NCI-H69 (cell line): Measurements from ENCODE around the gene CXCL3.

ENCODE experiments used
- DNase-seq: peaks from one replicate; lab custom pipeline; 2025; lab: John Stamatoyannopoulos, UW

The CXCL3 gene

DNA sequence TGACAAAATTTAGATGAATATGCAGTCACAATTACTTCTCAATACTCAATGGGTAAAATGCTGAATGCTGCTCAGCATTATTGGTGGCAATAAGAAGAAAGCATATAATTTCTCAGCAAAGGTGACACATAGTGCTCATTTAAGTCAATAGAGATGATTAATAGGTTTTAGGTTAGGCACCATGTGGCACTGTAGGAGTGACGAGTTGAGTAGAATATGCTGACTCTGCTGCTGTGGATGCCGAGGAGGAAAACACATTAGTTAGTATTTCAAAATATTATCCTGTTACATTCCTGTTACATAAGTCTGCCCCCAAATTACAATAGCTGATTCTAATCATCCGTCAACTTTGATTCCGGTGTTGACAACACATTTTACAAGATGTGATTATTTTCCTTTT is 26.4 kb downstream of the CXCL3 start:
- DNase-seq: no peak

DNA sequence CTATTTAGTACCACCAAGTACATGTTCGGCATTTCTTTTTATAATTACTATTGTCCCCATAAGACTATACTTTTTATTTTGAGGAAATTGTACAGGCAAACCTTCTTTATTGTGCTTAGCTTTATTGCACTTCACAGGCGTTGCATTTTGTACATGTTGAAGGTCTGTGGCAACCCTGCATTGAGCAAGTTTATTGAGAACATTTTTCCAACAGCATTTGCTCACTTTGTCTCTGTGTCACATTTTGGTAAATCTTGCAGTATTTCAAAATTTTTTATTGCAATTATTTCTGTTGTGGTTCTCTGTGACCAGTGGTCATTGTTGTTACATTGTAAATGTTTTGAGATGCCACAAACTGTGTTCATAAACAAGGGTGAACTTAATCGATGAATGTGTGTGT is 29.2 kb downstream of the CXCL3 start:
- DNase-seq: no peak

DNA sequence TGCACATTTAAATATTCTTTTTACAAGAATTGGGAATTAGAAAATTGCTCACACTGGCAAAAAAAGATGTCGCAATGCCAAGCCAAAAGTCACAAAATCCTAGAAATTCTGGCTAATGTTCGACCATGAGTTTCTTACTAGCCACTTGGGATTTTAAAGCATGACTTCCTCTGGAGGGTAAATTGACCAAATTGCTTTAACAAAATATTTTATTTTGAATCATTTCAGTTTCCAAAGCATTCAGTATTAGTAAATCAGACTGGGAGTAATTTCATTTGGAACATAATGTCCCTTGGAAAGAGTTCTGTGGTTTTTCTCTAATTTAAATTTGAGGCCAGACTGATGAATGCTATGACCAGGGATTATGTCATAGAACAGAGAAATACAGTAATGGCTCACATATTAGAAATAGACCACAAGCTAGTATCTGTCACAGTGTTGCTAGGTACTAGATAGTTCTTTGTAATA is 32.4 kb downstream of the CXCL3 start:
- no peak for DNase-seq

DNA sequence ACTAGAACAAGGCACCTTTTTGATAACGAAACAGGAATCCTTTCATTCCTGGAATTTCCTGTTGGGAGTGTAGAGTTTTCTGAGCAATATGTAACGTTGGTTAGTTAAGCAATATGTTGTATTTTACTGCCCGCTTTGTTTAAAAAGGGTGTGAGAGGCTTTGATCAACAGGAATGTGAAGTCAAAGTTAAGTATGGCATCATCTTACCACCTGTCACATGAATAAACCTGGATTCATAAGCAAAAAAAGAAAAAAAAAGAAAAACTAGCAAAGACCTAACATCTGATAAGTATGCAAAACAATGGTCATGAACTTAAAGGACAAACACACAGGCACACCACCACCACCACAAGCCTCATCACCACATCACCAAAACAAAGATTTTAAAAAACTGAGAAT is 33.0 kb downstream of the CXCL3 start:
- no peak for DNase-seq

DNA sequence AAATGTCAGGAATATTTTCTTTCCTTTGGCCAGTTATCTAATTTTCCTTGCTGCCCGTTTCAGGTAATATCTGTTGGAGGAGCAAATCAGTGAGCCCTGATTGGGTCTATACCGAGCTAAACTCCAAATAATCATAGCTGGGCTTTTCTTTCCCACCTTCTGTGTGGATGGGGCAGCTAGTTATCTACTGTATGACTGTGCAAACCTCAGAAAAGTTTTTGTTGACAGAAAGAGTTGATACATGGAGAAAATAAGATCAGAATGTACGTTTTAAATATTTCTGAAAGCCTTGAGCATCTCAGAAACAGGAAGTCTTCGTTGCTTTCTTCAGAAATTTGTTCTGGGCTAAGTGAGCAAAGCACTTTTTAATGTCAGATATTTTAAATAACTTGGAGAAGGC is 33.8 kb downstream of the CXCL3 start:
- no peak for DNase-seq

DNA sequence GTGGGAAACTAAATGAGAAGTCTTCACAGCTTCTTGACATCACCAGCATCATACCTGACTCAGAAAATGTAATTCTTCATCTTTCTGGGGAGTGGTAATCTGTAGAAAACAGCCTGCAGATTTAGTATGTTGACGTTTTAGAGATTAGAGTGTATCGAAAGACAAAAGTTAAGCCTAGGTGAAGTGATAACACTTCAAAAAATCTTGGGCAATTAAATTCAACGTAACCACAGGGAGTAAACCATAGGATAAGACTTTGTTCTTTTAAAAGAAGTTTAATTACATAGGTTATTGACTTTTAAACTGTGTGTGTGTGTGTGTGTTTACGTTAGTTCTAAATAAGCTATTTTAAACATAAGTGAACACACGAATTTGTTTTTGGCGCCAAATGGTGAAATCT is 38.2 kb downstream of the CXCL3 start:
- no peak for DNase-seq

DNA sequence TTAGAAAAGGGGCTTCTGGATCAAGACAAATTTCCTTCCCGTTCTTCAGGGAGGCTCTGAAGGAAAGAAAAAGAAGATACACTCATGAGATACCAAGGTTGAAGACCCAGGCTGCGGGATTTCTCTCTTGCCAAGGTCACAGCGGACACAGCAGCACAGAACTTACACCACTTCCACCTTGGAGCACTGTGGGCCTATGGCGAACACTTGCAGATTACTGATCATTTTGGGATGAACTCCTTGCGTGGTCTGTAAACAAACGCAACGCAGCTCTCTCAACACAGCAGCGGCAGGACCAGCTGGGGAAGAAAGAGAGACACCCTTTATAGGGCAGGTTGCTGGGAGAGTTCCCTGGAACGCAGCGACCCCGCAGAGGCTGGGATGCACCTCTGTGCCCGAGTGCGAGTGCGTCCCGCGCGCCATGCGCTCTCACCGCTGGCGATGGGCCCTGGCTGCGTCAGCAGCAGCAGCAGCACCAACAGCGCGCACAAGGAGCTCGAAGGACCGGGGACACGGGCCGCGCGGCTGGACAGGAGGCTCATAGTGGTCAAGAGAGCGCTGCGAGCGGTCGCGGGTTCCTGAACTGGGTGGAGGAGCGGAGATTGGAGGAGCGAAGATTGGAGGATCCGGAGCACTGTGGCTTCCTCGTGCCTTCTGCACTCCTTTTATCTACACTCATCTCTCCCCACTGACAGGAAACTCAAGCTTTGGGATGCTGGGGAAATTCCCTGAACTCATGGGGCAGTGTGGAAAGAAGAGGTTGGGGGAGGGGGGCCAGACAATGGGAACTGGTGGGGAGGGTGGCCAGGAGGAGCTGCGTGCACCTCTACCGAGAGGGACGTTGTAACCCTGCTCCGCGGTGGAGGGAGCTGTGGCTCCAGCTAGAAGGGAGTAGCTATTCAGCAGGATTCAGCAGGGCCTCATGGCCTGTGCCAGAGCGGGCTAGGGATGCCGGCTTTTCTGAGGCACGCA is 40.2 kb downstream of the CXCL3 start, which contains the start of gene CXCL5:
Gene CXCL5 (minus strand): TSS at position 638 of the 972 bp plus-strand sequence. CDS start 96 bp downstream, at position 542.
- no peak for DNase-seq

DNA sequence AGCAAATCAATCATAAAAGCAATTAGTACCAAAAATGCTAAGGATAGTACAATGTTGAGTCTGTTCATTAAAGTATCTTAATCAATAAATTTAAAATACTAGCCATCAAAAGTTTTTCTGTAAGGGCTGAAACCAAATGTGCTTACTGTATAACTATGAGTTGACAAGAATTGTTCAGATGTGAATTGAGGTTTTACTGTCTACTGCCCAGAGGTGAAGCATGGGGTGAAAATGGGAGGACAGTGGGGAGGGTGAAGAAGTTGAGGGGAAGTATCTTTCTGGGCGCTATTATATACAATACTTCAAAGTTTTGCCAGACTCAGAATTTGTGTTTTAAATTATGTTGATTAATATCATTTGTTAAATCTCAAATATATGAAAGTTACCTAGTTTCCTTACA is 46.4 kb downstream of the CXCL3 start:
- no peak for DNase-seq

DNA sequence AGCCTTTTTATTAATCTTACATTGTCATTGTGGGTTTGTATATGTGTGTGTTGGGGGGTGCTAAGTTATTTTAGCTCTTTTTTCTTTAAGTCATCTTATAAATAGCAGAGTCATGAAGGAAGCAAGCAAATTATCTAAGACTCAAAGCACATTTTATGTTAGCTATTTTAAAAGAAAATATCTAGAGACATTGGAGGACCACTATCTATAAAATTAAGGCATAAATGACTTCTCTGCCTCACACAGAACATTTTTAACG is 46.8 kb downstream of the CXCL3 start:
- no peak for DNase-seq

DNA sequence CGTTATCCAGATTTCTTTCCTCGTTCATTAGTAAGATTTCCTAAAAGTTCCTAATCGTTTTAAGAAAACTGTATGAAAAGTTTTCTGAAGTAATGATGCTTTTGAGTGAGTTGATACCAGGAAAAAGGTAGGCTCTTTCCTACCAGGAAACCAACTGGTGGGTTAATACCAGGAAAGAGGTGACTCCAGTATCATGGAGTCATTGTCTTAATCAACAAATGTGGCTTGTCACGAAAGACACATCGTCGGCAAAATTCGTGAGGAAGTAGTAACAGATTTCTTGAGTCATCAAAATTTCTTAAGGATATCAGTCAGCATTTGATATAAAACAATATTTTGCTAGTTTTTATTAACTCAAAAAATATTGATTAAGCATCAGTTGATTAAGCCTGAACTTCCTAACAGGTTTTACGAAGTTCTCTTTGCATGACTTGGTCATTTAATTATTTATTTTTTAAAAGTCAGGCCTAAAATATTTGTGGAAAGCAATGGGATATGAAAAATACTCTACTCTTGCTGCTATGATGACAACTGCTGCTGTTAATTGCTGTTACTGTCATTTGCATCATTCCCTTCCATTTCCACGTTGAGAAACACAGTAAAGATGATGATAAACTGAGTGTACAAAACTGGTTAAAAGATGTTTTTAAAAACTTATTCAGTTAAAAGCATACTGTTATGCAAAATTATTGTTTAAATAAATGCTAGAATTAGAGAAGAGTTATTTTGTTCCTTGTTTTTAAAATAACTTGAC is 47.3 kb downstream of the CXCL3 start:
- no peak for DNase-seq

DNA sequence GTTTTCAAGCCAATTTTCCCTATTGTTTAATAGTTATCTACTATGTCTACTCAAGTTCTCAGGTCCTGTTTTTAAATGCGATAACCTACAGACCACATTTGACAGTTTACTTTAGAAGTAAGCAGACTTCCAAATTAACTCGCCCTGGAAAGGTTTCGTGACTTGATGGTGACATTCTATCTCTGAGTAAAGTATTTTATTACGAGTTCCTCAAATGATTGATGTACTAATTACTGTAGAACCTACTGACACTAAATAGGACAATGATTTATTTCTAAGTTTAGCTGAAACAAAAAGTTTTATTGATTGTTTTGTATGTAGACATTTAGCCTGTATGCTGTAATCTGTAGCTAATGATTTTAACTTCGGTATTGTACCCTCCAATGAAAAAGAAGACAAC is 48.6 kb downstream of the CXCL3 start:
- DNase-seq: no peak

DNA sequence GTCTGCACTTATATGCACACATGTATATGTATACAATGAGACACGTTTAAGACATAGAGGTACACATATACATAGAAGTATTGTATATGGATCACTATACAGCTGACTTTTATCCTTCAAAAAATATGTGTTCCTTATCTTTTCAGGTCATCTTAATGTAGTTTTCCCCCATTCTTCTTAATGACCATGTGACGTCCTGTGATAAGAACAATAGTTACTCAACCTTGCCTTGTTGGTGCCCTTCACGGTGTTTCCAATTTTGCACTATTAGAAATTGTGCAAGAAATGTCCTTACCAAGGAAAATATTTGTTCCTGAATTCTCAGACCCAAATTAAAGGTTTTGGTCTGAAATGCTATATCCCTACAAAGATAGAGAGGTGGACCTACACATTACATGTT is 49.5 kb downstream of the CXCL3 start:
- no peak for DNase-seq

DNA sequence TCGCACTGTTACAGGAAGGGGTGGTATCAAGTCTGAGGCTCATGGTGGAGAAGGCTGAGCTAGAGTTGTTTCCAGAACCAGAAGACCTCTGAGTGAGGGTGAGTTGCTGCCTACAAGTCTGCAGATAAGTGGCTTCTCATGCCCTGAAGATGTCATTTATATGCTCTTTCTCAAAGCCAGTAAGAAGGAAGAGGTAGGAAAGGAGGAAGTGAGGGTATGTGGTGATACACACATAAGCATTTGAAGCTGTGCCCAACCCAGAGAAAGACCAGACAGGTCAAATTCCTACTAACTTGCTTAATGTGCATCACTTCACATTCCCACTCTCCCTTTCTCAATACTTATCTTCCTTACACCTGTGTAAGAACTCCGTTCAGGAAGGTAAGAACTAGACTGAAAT is 50.4 kb downstream of the CXCL3 start, which contains the start of gene PPBP:
Gene PPBP (minus strand): TSS at position 130 of the 400 bp plus-strand sequence. CDS start 87 bp downstream, at position 43.
- DNase-seq: no peak
